ENCODE results near the gene SLC25A28.

SLC25A28 gene

GRCh38 chr10:99579971-99580370, 40.3 kb downstream of the SLC25A28 start:
- Histone ChIP-seq H3K27ac (ENCODE audit: low read depth, low read length, severe bottlenecking) (no peak overlapping the region), H3K36me3 (ENCODE audit: control insufficient read depth, insufficient read depth, low read length) (no peaks in the 10 kb centered on the region), H3K9me3 (ENCODE audit: control insufficient read depth, low read length) (no peaks in the 10 kb centered on the region), H3K4me1 (ENCODE audit: control insufficient read depth, insufficient read depth, low read length, poor library complexity, severe bottlenecking) (no peaks in the 10 kb centered on the region), H3K4me3 (ENCODE audit: extremely low read depth, insufficient read depth, low read length, poor library complexity, severe bottlenecking) (no peak overlapping the region)
- 86% methylated on average over 1 of the region's 1 CpG; no CpG with 5 or more reads in 1 of the 2 experiments for WGBS, 2 experiments (ENCODE audit: insufficient coverage in 2 of 2)

GRCh38 chr10:99573790-99574189, 46.4 kb downstream of the SLC25A28 start:
- Histone ChIP-seq H3K4me1 (ENCODE audit: control insufficient read depth, insufficient read depth, low read length, poor library complexity, severe bottlenecking) (no peaks in the 10 kb centered on the region), H3K4me3 (ENCODE audit: extremely low read depth, insufficient read depth, low read length, poor library complexity, severe bottlenecking) (no peak overlapping the region), H3K36me3 (ENCODE audit: control insufficient read depth, insufficient read depth, low read length) (no peaks in the 10 kb centered on the region), H3K27ac (ENCODE audit: low read depth, low read length, severe bottlenecking) (no peak overlapping the region), H3K9me3 (ENCODE audit: control insufficient read depth, low read length) (no peaks in the 10 kb centered on the region)
- WGBS, 2 experiments (ENCODE audit: insufficient coverage in 2 of 2): 93 to 97% methylated on average over 5 of the region's 5 CpGs

GRCh38 chr10:99571816-99572215, 48.4 kb downstream of the SLC25A28 start:
- H3K4me1 ChIP-seq (ENCODE audit: control insufficient read depth, insufficient read depth, low read length, poor library complexity, severe bottlenecking): no peaks in the 10 kb centered on the region
- WGBS, 2 experiments (ENCODE audit: insufficient coverage in 2 of 2): no CpG with 5 or more reads among the region's 1 CpG

DNA sequence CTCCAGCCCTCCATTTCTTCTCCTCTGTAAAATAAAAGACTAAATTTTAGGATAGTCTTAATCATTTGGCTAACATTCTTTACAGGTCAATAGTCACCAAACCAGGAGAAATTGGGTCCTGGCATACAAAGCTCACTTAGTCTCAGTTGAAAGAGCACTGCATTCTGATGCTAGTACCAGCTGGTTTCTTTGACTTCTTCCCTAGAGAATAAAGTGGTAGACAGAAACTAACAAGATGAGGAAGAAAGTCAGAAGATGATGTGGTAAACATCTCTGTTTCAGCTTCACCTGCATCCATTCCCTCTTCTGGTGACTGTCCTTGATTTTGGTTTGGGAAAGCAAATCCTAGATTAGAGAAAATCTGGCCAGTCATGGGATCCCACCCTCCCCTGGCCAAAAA, 50.3 kb downstream of the SLC25A28 start:
- H3K4me1 ChIP-seq (ENCODE audit: control insufficient read depth, insufficient read depth, low read length, poor library complexity, severe bottlenecking): no peaks in the 10 kb centered on the region
- no peak overlapping the region for H3K4me3 ChIP-seq (ENCODE audit: extremely low read depth, insufficient read depth, low read length, poor library complexity, severe bottlenecking)
- no peaks in the 10 kb centered on the region for H3K36me3 ChIP-seq (ENCODE audit: control insufficient read depth, insufficient read depth, low read length)
- H3K27ac ChIP-seq (ENCODE audit: low read depth, low read length, severe bottlenecking): no peak overlapping the region
- no peaks in the 10 kb centered on the region for H3K9me3 ChIP-seq (ENCODE audit: control insufficient read depth, low read length)

More at GRCh38 chr10:99571816-99572215, 48.4 kb downstream of the SLC25A28 start:
- Histone ChIP-seq H3K4me3 (ENCODE audit: extremely low read depth, insufficient read depth, low read length, poor library complexity, severe bottlenecking) (no peak overlapping the region), H3K9me3 (ENCODE audit: control insufficient read depth, low read length) (no peaks in the 10 kb centered on the region), H3K27ac (ENCODE audit: low read depth, low read length, severe bottlenecking) (no peak overlapping the region), H3K36me3 (ENCODE audit: control insufficient read depth, insufficient read depth, low read length) (no peaks in the 10 kb centered on the region)

GRCh38 chr10:99569253-99569939, 50.8 kb downstream of the SLC25A28 start:
- 72 to 79% methylated on average over 5 to 6 of the region's 11 CpGs for WGBS, 2 experiments (ENCODE audit: insufficient coverage in 2 of 2)

GRCh38 chr10:99565166-99565565, 55.1 kb downstream of the SLC25A28 start:
- H3K4me3 ChIP-seq (ENCODE audit: extremely low read depth, insufficient read depth, low read length, poor library complexity, severe bottlenecking): no peak overlapping the region
- H3K27ac ChIP-seq (ENCODE audit: low read depth, low read length, severe bottlenecking): no peak overlapping the region
- no peaks in the 10 kb centered on the region for H3K4me1 ChIP-seq (ENCODE audit: control insufficient read depth, insufficient read depth, low read length, poor library complexity, severe bottlenecking)
- no peaks in the 10 kb centered on the region for H3K9me3 ChIP-seq (ENCODE audit: control insufficient read depth, low read length)
- H3K36me3 ChIP-seq (ENCODE audit: control insufficient read depth, insufficient read depth, low read length): no peaks in the 10 kb centered on the region
- WGBS, 2 experiments (ENCODE audit: insufficient coverage in 2 of 2): 100% methylated on average over 1 of the region's 4 CpGs

More at GRCh38 chr10:99569253-99569939, 50.8 kb downstream of the SLC25A28 start:
- Histone ChIP-seq H3K36me3 (ENCODE audit: control insufficient read depth, insufficient read depth, low read length) (no peaks in the 10 kb centered on the region), H3K4me3 (ENCODE audit: extremely low read depth, insufficient read depth, low read length, poor library complexity, severe bottlenecking) (no peak overlapping the region), H3K4me1 (ENCODE audit: control insufficient read depth, insufficient read depth, low read length, poor library complexity, severe bottlenecking) (no peaks in the 10 kb centered on the region), H3K9me3 (ENCODE audit: control insufficient read depth, low read length) (no peaks in the 10 kb centered on the region), H3K27ac (ENCODE audit: low read depth, low read length, severe bottlenecking) (no peak overlapping the region)

- H3K27ac ChIP-seq (ENCODE audit: low read depth, low read length, severe bottlenecking): no peak overlapping the region
- 80% methylated on average over 1 of the region's 3 CpGs; no CpG with 5 or more reads in 1 of the 2 experiments for WGBS, 2 experiments (ENCODE audit: insufficient coverage in 2 of 2)
- H3K4me1 ChIP-seq (ENCODE audit: control insufficient read depth, insufficient read depth, low read length, poor library complexity, severe bottlenecking): no peaks in the 10 kb centered on the region
- no peaks in the 10 kb centered on the region for H3K36me3 ChIP-seq (ENCODE audit: control insufficient read depth, insufficient read depth, low read length)
- H3K9me3 ChIP-seq (ENCODE audit: control insufficient read depth, low read length): no peaks in the 10 kb centered on the region
- no peak overlapping the region for H3K4me3 ChIP-seq (ENCODE audit: extremely low read depth, insufficient read depth, low read length, poor library complexity, severe bottlenecking)
These were observed 55.9 kb downstream of the SLC25A28 start for GRCh38 chr10:99564361-99564760.

DNA sequence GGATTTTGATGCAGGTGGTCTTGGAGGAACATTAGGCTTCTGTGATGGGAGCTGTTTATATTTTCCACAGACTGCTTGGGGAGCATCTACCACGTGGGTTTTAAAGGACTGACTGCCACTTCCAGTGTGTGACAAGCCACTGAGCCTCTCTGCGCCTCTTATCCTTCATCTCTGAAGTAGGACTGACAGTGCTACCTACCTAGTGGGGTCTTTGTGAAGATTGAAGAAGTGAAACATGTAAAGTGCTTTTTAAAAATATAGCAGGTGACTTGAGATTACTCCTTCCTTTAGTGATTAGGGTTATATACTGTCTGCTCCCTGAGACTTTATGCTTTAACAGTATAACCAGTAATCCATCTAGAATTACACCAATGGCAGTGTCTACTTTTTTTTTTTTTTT, 57.6 kb downstream of the SLC25A28 start:
- Histone ChIP-seq H3K4me3 (ENCODE audit: extremely low read depth, insufficient read depth, low read length, poor library complexity, severe bottlenecking) (no peak overlapping the region), H3K36me3 (ENCODE audit: control insufficient read depth, insufficient read depth, low read length) (no peaks in the 10 kb centered on the region), H3K4me1 (ENCODE audit: control insufficient read depth, insufficient read depth, low read length, poor library complexity, severe bottlenecking) (no peaks in the 10 kb centered on the region), H3K27ac (ENCODE audit: low read depth, low read length, severe bottlenecking) (no peak overlapping the region), H3K9me3 (ENCODE audit: control insufficient read depth, low read length) (no peaks in the 10 kb centered on the region)
- 0 to 73% methylated on average over 1 to 2 of the region's 2 CpGs for WGBS, 2 experiments (ENCODE audit: insufficient coverage in 2 of 2)

All from mesodermal cell (in vitro differentiated cells).